ENCODE data around the gene C10orf71.

DNA sequence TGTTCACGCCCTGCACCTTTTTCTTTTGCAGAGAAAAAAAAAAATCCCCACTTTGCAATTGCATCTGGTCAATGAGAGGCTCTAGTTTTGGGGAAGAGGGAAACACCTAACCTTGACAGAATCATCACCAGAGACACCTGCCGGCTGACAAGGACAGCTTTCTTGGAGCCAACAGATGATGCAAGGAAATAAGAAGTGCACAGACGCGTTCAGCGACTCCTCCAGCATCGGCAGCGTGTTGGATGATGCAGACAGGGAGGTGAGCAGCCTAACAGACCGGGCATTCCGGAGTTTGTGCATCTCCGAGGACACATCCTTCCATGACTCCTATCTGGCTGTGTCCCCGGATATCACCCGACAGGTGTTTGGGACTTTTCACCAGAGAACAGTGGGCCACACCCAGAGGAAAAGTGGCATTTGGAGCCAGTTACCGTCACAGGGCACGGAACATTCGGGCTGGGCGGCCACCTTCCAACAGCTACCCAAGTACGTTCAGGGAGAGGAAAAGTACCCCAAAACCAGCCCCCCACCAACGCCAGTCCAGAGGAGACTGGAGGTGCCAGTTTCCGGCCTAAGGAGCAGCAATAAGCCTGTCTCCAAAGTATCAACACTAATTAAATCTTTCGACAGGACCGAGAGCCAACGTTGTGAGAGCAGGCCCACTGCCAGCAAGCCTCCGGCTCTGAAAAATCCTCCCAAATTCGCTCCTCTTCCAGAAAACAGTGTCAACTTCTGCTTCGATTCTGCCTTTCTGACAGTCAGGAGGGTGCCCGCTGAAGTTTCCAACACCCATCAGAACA is 23.6 kb downstream of the C10orf71 start:
- TF ChIP-seq CTCF (IDR thresholded peaks at IDR 0.05; ENCODE audit: borderline replicate concordance, extremely low read depth, low read length, poor library complexity, severe bottlenecking): no peak
- TF ChIP-seq EZH2 (IDR thresholded peaks at IDR 0.05; ENCODE audit: borderline replicate concordance, low read depth, low read length, severe bottlenecking): no peak
